GM18909 (cell line): ENCODE results near the gene TREX2.

Experiments used
- ATAC-seq: cut with Tn5 transposase; IDR thresholded peaks from one replicate; pipeline ENCODE4 v1.9.1; 2021; ENCODE audit warnings: mild to moderate bottlenecking; ENCODE audit not compliant: unreplicated experiment, poor library complexity

The TREX2 gene

DNA sequence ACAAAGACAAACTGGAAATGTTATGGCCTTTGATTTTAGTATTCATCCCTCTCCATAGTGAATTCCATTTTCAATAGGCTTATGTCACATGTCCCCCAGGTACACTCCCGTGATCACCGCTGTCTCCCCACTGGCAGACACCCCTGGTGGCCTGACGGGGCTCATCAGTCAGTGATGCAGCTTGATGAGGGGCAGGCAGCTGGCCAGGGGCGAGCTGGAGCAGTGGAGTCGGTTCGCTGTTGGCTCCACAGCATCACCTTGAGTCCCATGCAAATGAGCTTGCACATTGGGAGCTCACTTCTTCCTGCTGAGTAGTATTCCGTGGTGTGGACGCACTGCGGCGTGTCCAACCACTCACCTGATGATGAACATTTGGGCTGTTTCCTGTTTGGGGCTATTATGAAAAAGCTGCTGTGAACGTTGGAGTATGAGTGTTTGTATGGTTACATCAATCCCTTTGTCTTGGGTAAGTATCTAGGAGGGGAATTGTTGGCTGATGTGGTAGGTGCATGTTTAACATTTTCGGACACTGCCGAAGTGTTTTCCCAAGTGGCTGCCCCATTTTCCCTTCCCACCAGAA lies 5.2 kb downstream of the TREX2 start:
- ATAC-seq: no peak

DNA sequence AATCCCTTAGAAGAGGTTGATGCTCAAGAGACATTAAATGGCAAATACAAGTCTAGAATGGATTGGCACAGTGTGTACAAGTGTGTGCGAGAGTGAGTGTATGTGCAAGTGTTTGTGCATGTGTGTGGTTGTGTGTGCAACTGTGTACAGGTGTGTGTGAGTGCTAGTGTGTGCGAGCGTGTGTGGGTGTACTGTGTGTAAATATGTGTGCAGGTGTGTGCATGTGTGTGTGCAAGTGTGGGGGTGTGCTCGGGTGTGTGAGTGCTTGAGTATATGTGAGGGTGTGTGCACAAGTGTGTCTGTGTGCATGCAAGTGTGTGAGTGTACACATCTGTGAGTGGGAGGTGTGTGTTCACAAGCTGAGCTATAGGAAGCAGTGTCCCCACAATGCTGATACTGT lies 5.9 kb downstream of the TREX2 start:
- no peak for ATAC-seq

GRCh38 chrX:153438532-153438931 lies 7.3 kb downstream of the TREX2 start:
- no peak for ATAC-seq

- no peak for ATAC-seq
Observed at GRCh38 chrX:153435845-153436244, 10.0 kb downstream of the TREX2 start.

- no peak for ATAC-seq
Observed at GRCh38 chrX:153434801-153435200, 11.1 kb downstream of the TREX2 start.

DNA sequence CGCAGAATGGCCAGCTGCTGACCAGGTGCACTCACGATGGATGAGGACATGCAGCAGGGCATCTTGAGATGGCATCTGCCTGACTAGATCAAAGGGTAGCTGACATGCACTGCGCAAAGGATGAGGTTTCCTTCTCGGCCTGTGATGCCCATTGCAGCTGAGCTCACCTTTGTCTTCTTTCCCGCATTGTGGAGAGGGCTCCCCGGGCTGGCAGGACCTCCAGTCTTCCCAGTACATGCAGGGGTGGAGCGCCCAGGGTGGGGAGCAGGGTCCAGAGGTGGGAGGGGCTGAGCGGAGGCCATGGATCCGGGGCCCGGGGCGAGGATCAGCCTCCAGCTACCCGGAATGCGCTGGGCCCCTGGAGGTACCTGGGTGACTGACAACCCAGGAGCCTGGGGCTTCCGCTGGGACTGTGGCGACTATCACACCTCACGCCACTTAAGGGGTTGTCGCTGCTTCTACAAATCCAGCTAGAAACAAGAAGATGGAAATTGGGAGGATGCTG lies 12.0 kb downstream of the TREX2 start:
- no peak for ATAC-seq

DNA sequence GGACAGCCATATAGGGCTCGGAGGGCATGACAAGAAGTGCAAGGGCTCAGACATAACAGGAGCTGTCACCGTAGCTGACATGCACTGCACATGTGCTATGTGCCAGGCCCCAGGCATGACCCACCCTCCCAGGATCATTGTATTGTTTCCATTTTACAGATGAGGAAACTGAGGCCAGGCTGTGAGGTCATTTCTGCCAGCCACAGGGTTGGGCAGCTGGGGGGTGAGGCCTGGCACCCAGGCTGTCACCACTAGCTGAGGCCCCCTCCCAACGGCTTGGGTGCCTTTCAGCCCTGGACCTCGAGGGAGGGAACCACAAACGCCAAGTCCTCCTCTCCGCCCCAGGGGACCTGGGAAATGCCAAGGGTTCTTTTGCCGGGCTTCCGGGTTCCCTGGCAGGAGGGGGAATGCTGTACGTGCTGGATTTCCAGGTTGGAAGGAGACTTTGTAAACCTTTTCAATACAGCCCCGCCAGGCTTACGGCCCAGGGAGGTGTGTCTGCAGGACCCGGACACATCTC lies 12.6 kb downstream of the TREX2 start:
- no peak for ATAC-seq

GRCh38 chrX:153430796-153431195 lies 15.1 kb downstream of the TREX2 start:
- ATAC-seq: no peak

GRCh38 chrX:153426204-153426603 lies 19.7 kb downstream of the TREX2 start:
- no peak for ATAC-seq

DNA sequence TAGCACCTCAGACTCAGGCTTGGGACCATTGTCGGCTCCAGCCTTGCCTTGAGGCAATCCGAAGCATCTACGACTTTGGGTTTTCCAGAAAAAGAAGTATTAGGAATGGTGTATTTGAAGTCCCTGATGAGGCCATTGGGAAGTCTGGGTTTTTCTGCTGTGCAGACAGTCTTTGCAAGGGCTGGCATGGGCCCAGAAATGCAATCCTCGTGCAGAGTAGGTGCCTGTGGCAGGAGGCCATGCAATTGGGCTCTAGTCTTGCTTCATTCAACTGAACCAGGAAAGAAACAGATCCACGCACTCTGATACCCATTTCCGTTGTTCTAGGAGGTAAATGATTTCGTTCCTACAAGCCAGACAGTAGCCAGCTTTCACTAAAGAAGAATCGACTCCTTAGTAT lies 22.2 kb downstream of the TREX2 start:
- ATAC-seq: no peak

GRCh38 chrX:153421856-153422255 lies 24.0 kb downstream of the TREX2 start:
- ATAC-seq: no peak

DNA sequence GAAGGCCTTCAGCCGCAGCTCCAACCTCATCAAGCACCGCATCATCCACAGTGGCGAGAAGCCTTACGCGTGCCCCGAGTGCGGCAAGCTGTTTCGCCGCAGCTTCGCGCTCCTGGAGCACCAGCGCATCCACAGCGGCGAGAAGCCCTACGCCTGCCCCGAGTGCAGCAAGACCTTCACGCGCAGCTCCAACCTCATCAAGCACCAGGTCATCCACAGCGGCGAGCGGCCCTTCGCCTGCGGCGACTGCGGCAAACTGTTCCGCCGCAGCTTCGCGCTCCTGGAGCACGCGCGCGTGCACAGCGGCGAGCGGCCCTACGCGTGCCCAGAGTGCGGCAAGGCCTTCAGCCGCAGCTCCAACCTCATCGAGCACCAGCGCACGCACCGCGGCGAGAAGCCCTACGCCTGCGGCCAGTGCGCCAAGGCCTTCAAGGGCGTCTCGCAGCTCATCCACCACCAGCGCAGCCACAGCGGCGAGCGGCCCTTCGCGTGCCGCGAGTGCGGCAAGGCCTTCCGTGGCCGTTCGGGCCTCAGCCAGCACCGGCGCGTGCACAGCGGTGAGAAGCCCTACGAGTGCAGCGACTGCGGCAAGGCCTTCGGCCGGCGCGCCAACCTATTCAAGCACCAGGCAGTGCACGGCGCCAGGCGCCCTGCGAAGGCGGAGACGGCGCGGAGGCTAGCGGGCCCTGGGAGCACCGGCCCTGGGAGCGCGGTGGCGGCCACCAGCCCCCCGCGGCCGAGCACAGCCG lies 24.8 kb downstream of the TREX2 start:
- no peak for ATAC-seq

DNA sequence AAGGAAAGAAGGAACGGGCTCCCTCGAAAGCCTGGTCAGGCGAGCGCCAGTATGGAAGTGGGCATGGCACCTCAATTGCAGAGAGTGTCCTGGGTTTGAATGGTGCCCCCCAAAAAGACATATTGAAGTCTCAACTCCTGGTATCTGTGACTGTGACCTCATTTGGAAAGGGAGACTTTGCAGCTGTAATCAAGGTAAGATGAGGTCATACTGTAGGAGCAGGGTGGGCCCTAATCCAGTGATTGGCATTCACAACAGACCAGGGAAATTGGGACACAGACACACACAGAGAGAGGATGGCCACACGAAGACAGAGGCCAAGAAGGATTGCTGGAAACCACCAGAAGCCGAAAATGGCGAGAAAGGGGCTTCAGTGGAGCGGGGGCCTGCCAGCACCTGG lies 28.2 kb downstream of the TREX2 start:
- no peak for ATAC-seq

DNA sequence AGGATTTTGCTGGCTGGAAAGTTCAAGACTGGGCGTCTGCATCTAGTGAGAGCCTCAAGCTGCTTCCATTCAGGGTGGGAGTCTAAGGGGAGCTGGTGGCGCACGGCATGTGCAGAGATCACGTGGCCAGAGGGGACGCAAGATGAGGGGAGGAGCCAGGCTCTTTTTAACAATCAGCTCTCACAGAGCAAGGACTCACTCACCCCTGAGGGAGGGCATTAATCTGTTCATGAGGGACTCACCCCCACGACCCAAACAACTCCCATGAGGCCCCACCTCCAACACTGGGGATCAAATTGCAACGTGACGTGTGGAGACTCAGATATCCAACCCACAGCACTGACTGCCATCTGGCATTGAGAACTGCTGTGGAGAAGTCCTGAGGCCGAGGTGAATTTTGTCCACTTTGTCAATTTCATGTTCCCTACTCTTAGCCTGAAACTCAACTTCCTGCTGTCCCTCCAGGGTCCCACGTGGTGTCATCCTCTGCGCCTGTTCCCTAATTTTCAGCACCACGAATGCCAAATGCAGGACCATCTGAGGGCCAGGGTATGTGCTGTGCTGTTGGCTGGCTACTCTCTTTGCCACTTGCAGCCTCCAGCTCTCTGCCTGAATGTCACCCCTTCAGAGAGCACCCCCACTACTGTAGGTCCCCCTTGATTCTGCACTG lies 28.9 kb downstream of the TREX2 start:
- ATAC-seq: no peak

GRCh38 chrX:153414856-153415510 lies 30.9 kb downstream of the TREX2 start:
- no peak for ATAC-seq

GRCh38 chrX:153413731-153414130 lies 32.1 kb downstream of the TREX2 start:
- ATAC-seq: no peak

- no peak for ATAC-seq
Observed at GRCh38 chrX:153412746-153413720, 32.8 kb downstream of the TREX2 start.

DNA sequence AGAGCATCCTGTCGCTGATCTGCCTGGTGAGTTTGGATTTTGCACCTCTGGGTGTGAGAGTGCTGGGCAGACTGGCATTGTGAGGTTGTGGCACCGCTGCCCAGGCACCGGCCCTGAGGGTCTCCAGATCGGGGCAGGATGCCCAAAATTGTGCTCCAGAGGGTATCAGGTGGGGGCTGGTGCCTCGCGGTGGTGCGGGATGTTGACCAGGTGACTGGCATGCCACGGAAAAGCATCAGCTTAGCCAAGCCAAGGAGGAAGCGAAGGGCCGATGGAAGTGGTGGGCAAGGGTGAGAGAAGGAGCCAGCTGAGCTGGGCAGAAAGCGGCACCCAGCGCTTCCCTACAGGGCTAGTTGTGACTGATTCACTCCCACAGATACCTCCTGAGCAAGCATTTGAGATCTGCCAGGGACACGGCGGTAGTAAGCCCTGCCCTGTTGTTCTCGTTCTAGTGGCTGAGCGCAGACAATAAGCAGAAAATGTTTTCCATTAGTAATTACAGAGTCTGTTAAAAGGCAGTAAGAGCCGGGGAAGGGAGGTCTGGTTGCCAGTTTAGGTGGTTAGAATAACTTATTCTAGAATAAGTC lies 33.8 kb downstream of the TREX2 start:
- ATAC-seq: no peak

- ATAC-seq: no peak
Observed at GRCh38 chrX:153411255-153411987, 34.4 kb downstream of the TREX2 start, which contains the start of gene ZFP92. Gene ZFP92 (plus strand): TSS chrX:153411472. CDS start chrX:153418323, 6,851 bp downstream.
